Activated CD4-positive, alpha-beta T cell treated with anti-CD3 and anti-CD28 coated beads for 24 hours (primary cell): ENCODE data around the gene PIAS1.
"Not testable (repeated sequence)": the region's sequence is repeated elsewhere in the genome, so short reads cannot be mapped to it uniquely, and the experiment has no call there.

Source experiments
- DNase-seq, 2 donors: peaks; one replicate each; pipeline ENCODE4 v3.0.0-alpha.2; 2020; ENCODE audit warnings: low read depth in 2 of 2

The PIAS1 gene

DNA sequence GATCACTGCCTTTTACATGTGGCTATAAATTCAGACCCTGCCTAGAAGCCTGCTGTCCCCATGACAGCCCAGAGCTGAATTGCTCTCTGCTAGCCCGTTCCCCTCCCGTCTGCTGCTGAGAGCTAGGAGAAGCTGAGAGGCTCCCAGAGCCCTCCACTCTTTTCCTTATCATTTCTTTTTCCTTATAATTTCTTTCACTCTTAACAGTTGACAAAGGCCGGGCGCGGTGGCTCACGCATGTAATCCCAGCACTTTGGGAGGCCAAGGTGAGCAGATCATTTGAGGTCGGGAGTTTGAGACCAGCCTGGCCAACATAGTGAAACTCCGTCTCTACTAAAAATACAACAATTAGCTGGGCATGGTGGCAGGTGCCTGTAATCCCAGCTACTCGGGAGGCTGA is 180.4 kb downstream of the PIAS1 start:
- not testable (repeated sequence) for DNase-seq

DNA sequence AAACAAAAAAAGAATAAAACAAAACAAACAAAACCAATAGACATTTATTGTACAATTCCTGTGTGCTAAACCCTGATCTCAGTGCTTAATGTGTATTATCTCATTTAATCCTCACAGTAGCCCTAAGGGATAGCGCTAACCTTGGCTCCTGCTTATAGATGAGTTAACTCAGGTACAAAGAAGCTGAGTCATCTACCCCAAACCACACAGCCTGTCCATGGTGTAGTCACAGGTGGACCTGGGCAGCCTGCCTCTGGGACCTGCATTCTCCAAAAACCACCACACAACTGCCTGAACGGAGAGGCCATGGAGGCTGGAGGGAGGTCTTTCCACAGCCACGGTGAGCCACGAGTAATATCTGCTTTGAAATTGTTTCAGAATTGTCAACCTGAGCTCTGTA is 180.9 kb downstream of the PIAS1 start:
- DNase-seq: no peak

DNA sequence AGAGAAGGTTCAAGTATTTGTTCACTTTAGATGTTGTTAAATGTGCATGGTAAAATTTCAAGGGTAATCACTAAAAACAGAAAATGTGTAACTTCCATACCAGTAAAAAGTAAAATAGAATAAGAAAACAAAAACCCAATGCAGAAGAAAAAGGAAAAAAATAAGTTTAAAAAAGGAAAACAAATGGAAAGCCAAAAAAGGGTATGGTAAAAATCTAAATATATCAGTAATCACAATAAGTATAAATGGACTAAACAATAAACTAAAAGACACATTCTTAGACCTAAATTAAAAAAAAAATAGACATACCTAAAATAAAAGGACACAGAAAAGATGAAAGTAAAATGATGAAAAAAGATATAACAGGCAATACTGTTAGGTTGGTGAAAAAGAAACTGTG is 184.9 kb downstream of the PIAS1 start:
- DNase-seq: no peak

DNA sequence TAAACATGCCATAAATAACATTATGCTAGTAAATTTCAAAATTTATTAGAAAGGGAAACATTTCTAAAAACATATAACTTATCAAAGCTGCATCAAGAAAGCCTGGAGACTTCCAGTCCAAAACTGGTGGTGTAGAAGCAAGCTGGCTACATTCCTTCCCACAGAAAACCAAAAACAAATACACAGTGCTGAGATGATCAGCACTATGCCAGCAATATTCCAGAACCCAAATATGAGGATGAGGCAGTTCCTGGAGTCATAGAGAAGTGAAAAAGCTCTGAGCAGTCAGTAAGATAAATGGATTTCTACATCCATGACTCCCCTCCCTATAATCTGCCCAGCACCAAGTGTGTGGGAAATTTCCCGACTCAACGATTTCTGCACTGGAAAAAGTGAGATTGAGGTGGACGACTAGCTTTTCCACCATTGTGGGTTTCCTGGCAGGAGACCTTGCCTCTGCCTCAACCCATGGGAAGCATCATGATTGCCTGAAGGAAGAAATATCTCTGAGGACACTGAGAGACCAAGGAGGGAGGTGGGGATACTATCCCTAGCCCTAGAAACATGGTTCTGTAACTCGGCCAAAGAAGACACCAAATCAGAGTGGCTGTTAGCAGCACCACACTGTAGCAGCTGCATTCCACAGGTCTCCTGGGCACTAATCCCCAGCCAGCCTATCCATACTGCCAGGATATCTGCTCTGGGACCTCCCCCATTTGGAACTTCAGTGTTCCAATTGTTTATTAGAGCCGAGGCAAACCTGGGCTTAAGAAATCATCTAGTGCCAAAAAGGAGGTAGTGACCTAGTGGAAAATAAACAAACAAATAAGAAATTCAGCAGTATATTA is 187.2 kb downstream of the PIAS1 start:
- DNase-seq: no peak
